Kidney capillary endothelial cell (primary cell): Measurements from ENCODE around the gene GALNT7.
"Not testable (repeated sequence)": the region's sequence is repeated elsewhere in the genome, so short reads cannot be mapped to it uniquely, and the experiment has no call there.

Experiments used
- DNase-seq: peaks from one replicate; pipeline ENCODE4 v3.0.0-alpha.2; 2018; ENCODE audit warnings: low spot score

Gene GALNT7

DNA sequence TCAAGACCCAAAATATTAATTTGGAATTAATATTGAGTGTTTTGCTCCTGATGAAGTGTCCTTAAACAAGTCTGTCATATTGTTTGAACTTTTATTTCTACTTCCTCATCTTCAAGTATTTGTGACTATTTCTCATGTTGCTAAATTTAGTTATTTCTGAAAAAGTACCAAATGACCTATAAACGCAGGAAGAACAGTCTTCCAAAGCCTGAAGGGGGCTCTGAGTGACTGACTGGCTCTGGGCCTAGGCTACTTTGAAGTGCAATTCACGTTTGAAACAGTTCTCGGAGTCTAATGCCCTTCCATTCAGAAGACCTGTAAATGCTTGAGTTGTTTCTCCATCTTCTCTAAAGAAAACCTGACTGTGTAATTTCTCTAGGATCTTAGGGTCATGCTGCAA, 26.5 kb downstream of the GALNT7 start:
- no peak for DNase-seq

GRCh38 chr4:173199553-173199952, 30.9 kb downstream of the GALNT7 start:
- DNase-seq: no peak

DNA sequence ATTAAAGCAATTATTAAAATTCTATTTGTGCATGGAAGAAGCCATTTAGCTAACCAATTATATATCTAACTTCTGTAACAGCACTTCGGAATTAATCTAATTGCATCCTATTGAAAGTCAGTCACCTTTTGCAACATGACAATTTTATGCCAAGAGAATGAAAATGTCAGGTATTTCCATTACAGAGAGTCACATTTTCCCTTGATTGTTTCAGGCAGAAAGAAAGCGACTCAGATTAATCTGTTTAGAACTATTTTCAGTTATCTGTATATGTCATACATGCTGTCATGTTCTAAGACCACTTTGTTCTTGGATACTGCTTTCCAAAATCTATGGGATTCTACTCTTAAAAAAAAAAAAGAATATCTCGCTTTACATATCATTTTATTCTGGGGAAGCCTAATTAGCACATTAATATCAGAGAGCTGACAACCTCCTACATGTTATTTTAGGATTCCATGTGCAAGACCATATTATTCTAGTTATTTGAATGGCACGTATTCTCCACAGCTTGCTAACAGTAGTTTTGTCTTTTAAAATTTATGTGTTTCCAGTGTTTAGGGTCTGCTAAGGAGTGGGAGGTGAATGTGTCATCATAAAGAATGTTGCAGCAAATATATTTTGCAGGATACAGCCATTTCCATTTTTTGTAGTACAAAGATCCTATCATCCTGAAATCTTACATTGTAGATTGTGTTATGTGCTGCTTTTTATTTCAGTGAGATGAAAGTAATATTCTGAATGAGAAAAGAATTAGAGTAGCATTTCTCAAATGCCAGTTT, 31.7 kb downstream of the GALNT7 start:
- no peak for DNase-seq

GRCh38 chr4:173202395-173202794, 33.8 kb downstream of the GALNT7 start:
- no peak for DNase-seq

- DNase-seq: no peak
Observed at GRCh38 chr4:173205656-173206055, 37.0 kb downstream of the GALNT7 start.

- no peak for DNase-seq
Observed at GRCh38 chr4:173208420-173208819, 39.8 kb downstream of the GALNT7 start.

DNA sequence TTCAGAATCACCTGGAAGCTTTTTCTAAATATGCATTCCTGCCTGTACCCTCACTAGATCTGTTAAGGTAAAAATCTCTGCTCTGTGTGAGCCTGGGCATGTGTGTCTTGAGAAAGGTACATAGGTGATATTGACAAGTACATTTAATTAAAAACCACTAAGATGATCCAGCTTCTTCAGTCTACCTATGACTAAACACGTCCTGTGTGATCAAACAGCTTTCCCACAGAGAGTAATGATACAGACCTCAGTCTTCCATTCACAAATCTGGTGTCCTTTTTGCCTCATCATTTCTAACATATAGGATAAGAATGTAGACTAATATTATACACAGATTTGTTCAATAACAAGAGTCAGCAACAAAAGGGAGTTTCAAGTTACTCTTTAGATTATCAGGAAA, 42.6 kb downstream of the GALNT7 start:
- DNase-seq: no peak

- peak; percentile 59 for DNase-seq
Observed at GRCh38 chr4:173211838-173212237, 43.2 kb downstream of the GALNT7 start.

- DNase-seq: no peak
Observed at GRCh38 chr4:173212379-173212778, 43.8 kb downstream of the GALNT7 start.

DNA sequence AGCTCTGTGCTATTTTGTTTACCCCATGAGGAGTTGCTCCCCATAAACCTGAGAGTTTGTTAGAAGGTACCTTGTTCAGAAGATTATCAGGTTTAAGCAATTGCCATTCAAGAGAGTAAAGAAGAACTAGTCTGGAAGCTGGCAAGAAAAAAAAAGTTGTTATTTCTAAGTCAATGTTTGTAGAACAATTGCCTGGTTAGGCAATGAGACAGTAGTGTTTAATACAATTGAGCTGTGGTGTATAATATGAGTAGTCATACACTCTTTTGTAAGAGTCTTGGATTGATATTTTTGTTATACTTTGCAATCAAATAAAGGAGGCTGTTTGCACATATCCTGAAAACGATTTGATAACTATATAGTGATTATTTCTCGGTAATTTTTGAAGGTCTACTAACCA, 44.7 kb downstream of the GALNT7 start:
- no peak for DNase-seq

GRCh38 chr4:173214231-173214630, 45.6 kb downstream of the GALNT7 start:
- no peak for DNase-seq

- no peak for DNase-seq
Observed at GRCh38 chr4:173214661-173215060, 46.0 kb downstream of the GALNT7 start.

- DNase-seq: no peak
Observed at GRCh38 chr4:173217075-173217474, 48.5 kb downstream of the GALNT7 start.

- no peak for DNase-seq
Observed at GRCh38 chr4:173217727-173218126, 49.1 kb downstream of the GALNT7 start.

DNA sequence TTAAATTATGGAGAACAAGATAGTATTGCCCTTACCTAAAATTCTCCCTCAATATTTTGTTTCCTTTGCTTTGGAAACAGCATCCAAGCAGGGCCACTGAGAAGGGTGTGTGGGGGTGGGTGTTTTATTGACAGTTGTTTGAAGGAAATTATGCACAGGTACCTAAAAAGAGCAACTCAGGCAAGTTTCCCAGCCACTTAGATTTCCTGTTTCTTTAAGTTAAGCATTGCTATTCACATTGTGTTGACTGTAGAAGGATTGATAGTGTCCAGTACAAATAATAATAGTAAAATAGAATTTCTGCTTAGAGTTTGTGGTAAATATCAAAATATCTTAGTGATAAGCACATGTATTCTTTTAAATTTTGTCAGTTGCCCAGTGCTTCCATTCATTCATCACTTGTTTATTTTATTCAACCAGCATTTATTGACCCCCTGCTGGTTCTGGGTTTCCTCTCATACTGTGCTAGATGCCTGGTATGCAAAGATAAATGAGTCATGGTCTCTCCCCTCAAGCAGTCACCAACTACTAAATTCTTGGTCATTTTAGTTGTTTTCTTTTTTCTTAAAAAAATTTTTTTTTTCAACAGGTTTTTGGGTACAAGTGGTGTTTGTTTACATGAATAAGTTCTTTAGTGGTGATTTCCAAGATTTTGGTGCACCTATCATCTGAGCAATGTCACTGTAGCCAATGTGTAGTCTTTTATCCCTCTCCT, 50.0 kb downstream of the GALNT7 start:
- peak; percentile 28 for DNase-seq

GRCh38 chr4:173219126-173219437, 50.5 kb downstream of the GALNT7 start:
- not testable (repeated sequence) for DNase-seq

DNA sequence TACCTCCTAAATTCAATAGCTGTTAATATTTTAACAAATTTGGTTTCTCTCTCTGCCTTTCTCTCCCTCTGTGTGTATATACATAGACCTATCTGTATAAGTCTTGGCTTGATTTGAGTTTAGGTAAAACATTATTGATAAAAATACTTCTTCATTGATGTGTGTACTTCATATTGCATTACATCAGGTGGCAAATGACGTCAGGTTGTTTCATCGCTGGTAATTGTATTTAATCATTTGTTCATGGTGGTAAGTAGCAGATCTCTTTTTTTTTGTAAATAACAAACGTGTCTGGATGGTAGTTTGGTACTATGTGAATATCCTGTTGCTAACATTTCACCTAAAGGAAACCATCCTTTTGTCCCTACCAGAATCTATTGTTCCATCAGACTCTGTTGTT, 55.1 kb downstream of the GALNT7 start:
- DNase-seq: no peak

DNA sequence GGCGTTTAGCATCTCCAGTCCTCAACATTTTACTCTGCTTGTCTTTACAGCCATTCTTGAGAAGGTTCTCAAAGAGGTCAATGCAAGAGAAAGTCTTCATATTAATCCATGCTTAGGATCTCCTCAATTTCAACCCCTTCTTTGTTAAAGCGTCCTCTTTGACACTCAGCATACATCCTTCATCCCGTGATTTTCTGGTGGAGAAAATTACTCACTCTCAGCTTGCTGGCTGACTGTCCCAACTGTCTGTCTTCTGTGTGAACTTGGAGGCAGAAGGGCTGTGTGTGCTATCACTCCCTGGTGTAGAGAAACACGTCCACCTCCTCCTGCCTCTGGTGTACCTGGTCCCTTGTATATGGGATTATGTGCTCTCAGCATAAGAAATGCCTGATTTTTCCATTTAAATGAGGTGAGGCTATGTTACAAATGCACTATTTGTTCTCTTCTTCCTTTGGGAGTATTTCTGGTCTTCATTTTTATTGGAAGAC, 57.8 kb downstream of the GALNT7 start:
- DNase-seq: no peak

- DNase-seq: no peak
Observed at GRCh38 chr4:173227756-173228155, 59.1 kb downstream of the GALNT7 start.

DNA sequence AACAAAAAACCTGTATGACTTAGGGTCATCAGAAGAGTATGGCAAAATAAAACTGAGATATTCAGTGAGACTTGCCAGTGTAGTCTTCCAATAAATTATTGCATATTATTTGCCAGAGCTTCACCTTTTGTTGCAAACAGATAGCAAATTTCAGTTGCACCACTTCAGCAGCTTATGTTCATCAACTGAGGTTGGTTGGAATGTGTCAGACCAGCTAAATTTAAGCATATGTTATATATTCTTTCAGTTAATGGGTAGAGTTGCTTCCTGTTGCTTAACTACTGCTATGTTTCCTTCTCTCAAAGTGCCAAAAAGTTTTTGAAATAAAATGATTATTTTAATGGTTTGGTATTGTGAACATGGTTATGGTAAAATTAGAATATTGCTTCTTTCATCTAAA, 61.5 kb downstream of the GALNT7 start:
- DNase-seq: no peak

GRCh38 chr4:173231916-173232315, 63.3 kb downstream of the GALNT7 start:
- DNase-seq: peak; percentile 40

DNA sequence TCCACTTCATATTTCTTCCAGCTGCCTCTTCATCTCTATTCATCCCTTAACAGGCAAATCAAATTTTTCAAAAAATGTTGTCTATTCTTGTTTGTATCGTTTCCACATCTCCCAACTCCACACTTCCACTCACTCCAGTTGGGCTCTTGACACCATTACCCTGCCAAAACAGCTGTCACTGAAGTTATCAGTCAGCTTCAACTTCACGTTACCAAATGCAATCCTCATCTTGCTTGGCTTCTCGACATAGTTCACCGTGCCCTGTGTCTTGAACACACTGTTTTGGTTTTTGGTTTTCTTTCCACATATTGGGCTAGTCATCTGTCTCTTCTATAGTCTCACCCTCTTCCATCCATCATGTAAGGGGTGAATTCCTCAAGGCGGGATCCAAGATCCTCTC, 65.2 kb downstream of the GALNT7 start:
- DNase-seq: no peak

DNA sequence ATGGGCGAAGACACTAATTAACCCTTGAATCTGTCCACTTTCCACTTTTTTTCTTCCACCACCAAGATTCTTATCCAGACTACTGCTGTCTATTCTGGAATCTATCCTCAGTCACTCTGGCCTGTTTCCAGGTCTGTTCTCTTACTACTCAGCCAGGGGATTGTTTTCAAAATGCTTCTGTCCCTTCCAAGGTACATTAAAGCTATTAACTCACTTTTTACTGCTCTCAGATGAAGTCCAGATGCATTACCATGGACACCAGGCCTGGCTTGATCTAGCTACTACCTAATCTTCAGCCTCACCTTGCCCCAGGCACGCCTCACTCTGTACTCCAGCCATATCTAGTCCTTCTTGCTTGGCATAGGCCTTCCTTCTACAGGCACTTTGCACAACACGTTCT, 66.4 kb downstream of the GALNT7 start:
- no peak for DNase-seq

DNA sequence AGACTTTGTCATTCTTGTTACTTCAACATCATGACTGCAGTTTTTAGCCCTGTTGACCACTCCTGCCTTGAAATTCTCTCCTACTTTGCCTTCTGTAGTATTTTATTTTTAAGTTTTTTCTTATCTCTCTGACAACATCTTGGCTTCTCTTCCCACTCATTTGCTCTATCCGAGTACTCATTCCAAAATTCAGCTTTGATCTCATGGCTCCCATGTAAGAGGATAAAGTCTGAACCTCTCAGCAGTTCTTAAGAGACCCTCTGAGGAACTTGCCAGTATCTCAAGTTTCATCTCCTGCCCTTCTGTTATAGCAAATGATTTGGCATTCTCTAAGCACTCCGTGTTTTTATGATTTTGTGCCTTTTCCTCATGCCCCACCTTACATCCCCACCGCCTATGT, 67.7 kb downstream of the GALNT7 start:
- DNase-seq: no peak
